ENCODE data around the gene FUBP1. TPM values are rescaled to one million over a fixed set of nuclear protein-coding genes. Genes with fewer than 3 reads are reported as not detected.

Gene FUBP1
- total and polyA plus RNA-seq, 9 of the 15 experiments (the other 6 are each of a cell fraction or from before 2014, with no cell fraction given), result 104 to 294 (median 213) TPM

DNA sequence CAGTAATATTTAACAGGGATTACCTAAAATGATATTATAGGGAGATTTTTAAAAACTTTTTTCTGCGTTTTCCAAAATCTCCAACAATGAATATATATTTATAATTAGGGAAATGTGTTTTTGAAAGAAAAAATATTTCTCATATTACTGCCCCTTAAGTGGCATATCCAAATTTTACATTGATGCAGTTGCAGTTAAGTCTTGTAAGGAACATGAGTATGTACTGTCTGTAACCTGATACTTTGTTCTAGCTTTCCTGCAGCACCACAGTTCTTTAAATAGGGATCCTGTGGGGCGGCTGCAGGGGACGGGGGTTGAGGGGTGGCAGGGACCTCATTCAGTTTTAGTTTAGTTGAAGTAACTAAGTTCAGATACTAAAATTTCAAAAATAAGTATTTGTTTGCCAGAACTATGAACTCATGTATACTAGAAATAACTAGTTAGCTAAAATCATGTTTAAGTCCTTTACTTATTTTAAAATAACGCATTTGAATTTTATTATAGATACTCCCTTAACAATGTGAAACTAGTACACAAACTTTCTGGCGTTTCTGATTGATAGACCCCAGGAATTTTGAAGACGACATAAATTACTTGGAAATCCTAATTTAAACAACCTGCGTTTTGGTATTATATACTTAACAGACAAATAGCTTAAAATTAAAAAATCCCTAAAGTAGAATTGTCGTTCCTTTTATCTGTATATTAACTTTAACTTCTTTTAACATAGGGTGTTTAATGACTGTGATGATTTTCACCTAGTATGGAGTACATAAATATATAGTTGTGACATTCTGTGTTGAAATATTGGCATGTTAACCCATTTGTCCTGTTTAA lies 25.2 kb upstream of the FUBP1 start (continued):
- TF ChIP-seq, protein P1, sequence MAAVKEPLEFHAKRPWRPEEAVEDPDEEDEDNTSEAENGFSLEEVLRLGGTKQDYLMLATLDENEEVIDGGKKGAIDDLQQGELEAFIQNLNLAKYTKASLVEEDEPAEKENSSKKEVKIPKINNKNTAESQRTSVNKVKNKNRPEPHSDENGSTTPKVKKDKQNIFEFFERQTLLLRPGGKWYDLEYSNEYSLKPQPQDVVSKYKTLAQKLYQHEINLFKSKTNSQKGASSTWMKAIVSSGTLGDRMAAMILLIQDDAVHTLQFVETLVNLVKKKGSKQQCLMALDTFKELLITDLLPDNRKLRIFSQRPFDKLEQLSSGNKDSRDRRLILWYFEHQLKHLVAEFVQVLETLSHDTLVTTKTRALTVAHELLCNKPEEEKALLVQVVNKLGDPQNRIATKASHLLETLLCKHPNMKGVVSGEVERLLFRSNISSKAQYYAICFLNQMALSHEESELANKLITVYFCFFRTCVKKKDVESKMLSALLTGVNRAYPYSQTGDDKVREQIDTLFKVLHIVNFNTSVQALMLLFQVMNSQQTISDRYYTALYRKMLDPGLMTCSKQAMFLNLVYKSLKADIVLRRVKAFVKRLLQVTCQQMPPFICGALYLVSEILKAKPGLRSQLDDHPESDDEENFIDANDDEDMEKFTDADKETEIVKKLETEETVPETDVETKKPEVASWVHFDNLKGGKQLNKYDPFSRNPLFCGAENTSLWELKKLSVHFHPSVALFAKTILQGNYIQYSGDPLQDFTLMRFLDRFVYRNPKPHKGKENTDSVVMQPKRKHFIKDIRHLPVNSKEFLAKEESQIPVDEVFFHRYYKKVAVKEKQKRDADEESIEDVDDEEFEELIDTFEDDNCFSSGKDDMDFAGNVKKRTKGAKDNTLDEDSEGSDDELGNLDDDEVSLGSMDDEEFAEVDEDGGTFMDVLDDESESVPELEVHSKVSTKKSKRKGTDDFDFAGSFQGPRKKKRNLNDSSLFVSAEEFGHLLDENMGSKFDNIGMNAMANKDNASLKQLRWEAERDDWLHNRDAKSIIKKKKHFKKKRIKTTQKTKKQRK (IDR thresholded peaks at IDR 0.05; ENCODE audit: borderline replicate concordance, low read depth, low read length), result no peak
- TF ChIP-seq BHLHE40 (IDR thresholded peaks at IDR 0.05; ENCODE audit: low read length) (no peak), ETV1 (tag; conservative IDR thresholded peaks at IDR 0.05; ENCODE audit: low read depth) (no peak), ARID1B (IDR thresholded peaks at IDR 0.05) (no peak), MAFG (tag; conservative IDR thresholded peaks at IDR 0.05) (no peak; the same call in 1 of the 2 replicates), RBFOX2 (IDR thresholded peaks at IDR 0.05; ENCODE audit: low read depth, low read length) (peak; percentile 88), CSDE1 (IDR thresholded peaks at IDR 0.05) (peak in 1 of 2 experiments; percentile 91; a peak in 2 of 4 replicates), PURB (CRISPR knock-in tag; IDR thresholded peaks at IDR 0.05; ENCODE audit: low read depth) (no peak), TBP (optimal IDR thresholded peaks at IDR 0.05; ENCODE audit: low read depth, low read length) (no peak), STAT5B (CRISPR knock-in tag; IDR thresholded peaks at IDR 0.05) (no peak), FOXA3 (CRISPR knock-in tag; conservative IDR thresholded peaks at IDR 0.05 in 1 of 2, IDR thresholded peaks at IDR 0.05 in 1 of 2) (peak in 1 of 2 experiments; percentile 94; a peak in 2 of 4 replicates), CTBP1 (IDR thresholded peaks at IDR 0.05; ENCODE audit: borderline replicate concordance) (no peak), GTF2A2 (tag; IDR thresholded peaks at IDR 0.05) (peak; percentile 93), OTX1 (CRISPR knock-in tag; IDR thresholded peaks at IDR 0.05) (peak; percentile 100), HDAC6 (IDR thresholded peaks at IDR 0.05; ENCODE audit: low read depth, low read length) (no peak), HMG20A (CRISPR knock-in tag; conservative IDR thresholded peaks at IDR 0.05) (peak; percentile 96)
- TF ChIP-seq, protein P2, sequence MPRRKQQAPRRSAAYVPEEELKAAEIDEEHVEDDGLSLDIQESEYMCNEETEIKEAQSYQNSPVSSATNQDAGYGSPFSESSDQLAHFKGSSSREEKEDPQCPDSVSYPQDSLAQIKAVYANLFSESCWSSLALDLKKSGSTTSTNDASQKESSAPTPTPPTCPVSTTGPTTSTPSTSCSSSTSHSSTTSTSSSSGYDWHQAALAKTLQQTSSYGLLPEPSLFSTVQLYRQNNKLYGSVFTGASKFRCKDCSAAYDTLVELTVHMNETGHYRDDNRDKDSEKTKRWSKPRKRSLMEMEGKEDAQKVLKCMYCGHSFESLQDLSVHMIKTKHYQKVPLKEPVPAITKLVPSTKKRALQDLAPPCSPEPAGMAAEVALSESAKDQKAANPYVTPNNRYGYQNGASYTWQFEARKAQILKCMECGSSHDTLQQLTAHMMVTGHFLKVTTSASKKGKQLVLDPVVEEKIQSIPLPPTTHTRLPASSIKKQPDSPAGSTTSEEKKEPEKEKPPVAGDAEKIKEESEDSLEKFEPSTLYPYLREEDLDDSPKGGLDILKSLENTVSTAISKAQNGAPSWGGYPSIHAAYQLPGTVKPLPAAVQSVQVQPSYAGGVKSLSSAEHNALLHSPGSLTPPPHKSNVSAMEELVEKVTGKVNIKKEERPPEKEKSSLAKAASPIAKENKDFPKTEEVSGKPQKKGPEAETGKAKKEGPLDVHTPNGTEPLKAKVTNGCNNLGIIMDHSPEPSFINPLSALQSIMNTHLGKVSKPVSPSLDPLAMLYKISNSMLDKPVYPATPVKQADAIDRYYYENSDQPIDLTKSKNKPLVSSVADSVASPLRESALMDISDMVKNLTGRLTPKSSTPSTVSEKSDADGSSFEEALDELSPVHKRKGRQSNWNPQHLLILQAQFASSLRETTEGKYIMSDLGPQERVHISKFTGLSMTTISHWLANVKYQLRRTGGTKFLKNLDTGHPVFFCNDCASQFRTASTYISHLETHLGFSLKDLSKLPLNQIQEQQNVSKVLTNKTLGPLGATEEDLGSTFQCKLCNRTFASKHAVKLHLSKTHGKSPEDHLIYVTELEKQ (CRISPR knock-in tag; IDR thresholded peaks at IDR 0.05), result peak; percentile 86
- TF ChIP-seq, protein P3, sequence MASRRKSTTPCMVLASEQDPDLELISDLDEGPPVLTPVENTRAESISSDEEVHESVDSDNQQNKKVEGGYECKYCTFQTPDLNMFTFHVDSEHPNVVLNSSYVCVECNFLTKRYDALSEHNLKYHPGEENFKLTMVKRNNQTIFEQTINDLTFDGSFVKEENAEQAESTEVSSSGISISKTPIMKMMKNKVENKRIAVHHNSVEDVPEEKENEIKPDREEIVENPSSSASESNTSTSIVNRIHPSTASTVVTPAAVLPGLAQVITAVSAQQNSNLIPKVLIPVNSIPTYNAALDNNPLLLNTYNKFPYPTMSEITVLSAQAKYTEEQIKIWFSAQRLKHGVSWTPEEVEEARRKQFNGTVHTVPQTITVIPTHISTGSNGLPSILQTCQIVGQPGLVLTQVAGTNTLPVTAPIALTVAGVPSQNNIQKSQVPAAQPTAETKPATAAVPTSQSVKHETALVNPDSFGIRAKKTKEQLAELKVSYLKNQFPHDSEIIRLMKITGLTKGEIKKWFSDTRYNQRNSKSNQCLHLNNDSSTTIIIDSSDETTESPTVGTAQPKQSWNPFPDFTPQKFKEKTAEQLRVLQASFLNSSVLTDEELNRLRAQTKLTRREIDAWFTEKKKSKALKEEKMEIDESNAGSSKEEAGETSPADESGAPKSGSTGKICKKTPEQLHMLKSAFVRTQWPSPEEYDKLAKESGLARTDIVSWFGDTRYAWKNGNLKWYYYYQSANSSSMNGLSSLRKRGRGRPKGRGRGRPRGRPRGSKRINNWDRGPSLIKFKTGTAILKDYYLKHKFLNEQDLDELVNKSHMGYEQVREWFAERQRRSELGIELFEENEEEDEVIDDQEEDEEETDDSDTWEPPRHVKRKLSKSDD (conservative IDR thresholded peaks at IDR 0.05; ENCODE audit: low read length), result no peak; the same call in 1 of the 2 replicates
